Gastrocnemius medialis (tissue), 4 donors: ENCODE results near the gene SLAMF8.
A peak's percentile ranks its signal among the peaks of the same experiment; 100 is the strongest.

Experiments used
- CTCF ChIP-seq, 5 experiments: fragments of 450-650 bp in 3 of 5; fragments of 200-600 bp in 2 of 5; sonication (generic) in 2 of 5; IDR thresholded peaks in 4 of 5; conservative IDR thresholded peaks in 1 of 5; 1 replicate in 4 of 5; 2 replicates in 1 of 5; pipeline ENCODE4 v1.5.1; 2016 to 2019; ENCODE audit warnings: antibody characterized with exemption in 5 of 5, mild to moderate bottlenecking in 3 of 5, moderate library complexity in 3 of 5
- POLR2A ChIP-seq, 2 donors: fragments of 450-650 bp; IDR thresholded peaks; one replicate each; pipeline ENCODE4 v1.6.1; 2017; ENCODE audit warnings: antibody characterized with exemption in 2 of 2, mild to moderate bottlenecking in 2 of 2, moderate library complexity in 2 of 2

DNA sequence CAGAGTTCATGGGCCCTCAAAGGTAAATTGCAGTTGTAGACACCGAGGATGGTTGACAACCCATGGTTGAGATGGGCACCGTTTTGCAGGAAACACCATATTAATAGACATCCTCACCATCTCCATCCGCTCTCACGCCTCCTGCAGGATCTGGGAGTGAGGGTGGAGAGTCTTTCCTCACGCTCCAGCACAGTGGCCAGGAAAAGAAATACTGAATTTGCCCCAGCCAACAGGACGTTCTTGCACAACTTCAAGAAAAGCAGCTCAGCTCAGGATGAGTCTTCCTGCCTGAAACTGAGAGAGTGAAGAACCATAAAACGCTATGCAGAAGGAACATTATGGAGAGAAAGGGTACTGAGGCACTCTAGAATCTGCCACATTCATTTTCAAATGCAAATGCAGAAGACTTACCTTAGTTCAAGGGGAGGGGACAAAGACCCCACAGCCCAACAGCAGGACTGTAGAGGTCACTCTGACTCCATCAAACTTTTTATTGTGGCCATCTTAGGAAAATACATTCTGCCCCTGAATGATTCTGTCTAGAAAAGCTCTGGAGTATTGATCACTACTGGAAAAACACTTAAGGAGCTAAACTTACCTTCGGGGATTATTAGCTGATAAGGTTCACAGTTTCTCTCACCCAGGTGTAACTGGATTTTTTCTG, 9.3 kb downstream of the SLAMF8 start:
- peak in 1 of 5 experiments; percentile 17 for TF ChIP-seq CTCF (IDR thresholded peaks at IDR 0.05 in 4 of 5, conservative IDR thresholded peaks at IDR 0.05 in 1 of 5)
- TF ChIP-seq POLR2A (IDR thresholded peaks at IDR 0.05), result no peak
